IPS DF 4.7 (cell line): ENCODE measurements around the gene LPCAT3.

Experiments
- DNase-seq: peaks from one replicate; pipeline ENCODE4 v3.0.0-alpha.2; 2013; ENCODE audit warnings: low spot score; ENCODE audit errors: extremely low read depth

Gene LPCAT3

DNA sequence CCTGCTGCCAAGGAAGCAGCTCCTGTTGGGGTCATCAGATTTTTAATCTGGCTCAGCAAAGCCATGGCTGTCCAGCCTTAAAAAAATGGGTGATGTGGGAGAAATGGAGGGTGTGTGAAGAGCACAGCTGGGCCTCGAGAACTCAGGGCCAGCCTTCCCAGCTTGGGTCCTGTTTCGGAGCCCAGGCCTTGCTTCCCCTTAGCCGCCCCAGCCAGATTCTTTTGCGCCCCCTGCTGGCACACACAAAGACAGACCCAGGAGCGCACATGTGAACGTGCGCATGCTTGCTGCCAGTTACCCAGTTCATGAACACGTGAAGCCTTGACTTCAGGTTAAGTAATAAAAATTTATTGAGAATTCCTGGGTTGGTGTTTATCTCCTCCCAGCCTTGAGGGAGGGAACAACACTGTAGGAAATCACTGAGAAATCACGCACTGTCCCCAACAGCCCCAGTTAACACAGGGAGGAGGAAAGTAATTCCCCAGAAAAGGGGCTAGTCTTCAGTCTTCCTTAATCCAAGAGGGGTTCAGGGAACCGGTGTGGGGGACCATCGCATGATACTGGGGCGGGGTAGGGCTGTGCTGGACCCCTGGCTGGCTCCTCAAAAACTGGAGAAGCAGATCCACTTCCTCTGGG is 53.1 kb downstream of the LPCAT3 start:
- DNase-seq: no peak

DNA sequence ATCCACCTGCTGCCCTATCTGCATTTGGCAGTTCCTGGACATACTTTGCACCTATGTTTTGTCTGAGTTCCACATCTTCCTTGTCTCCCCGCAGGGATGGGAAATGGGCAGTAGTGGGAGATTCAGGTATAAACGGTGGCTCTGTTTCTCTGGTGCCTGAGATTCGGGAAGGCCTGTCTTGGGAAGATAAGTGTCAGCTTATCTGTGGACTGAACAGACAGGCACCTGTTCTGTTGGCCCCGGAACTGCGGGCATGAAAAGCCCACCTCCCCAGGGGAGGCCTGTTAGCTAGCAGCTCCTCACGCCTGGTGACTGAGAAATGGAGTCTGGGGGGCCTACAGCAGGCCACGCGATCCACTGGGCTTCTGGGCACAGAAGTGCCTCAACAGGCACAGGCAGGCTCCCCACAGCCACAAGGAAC is 53.7 kb downstream of the LPCAT3 start:
- no peak for DNase-seq

DNA sequence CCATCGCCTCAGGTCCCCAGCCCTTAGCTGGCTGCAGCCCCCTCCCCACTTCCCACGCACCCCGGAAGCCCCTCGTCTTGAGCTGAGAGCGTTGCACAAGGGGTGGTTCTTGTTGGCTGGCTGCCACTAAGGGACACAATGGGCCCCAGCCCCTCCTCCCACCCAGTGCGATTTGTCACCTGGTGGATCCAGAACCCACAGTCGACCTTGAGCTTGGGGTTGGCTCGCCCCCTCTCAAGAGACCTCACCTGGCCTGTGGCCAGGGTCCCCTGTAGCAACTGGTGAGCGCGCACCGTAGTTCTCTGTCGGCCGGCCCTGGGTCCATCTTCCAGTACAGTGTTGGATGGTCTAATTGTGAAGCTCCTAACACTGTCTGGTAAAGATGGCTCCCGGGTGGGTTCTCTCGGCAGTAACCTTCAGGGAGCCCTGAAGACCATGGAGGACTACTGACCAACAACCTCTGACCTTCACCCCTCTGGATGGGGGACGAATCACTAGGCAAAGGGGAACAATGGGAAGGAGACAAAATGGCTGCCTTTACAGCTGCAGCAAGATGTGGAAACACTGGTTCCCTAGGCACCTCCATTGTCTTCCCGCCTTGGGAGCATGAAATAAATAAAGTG is 54.4 kb downstream of the LPCAT3 start:
- DNase-seq: no peak

DNA sequence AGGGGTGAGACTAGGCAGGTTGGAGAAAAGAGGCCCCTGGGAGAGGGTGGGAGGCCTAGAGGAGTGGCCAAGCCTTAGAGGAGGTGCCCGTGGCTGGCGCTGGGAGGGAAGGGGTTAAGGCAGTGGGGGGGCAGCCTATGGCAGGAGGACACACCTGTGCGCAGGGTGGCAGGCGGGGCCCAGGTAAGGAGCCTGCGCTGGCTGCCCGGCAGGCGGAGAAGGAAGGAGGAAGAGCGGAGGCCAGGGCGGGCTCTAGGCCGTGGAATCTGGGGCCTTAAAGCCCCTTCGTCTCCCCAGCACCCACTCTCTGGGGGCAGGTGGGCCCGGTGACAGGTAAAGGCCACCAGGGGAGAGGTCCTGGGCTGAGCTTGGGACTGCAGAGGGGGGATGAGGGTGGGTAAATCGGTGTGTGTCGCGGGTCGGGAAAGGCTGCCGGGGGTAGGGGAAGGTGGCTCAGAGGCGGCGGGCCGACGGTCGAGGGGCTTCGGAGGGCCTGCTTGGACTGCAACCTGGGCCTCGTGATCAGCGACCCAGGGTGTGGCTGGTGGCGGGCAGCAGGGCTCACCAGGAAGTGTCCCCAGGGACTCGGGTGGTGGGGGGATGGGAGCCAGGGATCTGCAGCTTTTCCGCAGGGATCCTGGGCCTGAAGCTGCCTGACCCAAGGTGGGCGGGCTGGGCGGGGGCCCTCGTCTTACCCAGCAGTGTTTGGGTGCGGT is 55.1 kb downstream of the LPCAT3 start:
- DNase-seq: no peak

DNA sequence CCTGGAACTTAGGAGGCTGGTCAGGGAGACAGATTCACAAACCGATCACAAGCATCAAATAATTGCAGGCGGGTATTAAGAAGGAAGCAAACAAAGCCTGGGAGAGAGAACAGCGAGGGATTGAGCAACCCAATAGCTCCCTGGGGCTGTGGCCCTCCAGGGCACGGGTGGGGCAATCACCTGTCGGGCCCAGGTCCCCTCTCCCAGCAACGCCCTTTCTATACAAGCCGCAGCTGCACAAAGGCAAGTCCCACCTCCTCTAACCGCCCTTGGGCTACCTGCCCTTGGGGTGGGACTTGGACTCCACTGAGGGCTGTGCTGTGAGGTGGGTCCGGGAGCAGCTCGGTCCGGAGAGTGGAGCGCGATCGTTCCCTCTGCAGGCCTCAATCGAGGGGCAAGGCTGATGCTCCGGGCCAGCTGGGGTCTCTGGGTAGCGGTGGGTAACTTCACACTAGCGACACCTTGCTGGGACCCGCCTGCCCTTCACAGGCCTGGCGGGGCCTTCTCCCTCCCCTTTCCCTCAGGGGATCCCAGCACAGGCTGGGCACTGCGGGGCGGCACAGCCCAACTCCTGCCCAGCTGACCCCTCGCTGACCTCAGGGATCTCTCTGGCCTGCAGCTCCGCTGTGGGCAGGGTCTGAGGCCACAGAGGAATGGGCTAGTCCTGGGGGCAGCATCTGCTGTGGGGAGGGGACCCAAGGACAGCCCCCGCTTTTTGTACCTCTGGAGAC is 55.8 kb downstream of the LPCAT3 start:
- no peak for DNase-seq

DNA sequence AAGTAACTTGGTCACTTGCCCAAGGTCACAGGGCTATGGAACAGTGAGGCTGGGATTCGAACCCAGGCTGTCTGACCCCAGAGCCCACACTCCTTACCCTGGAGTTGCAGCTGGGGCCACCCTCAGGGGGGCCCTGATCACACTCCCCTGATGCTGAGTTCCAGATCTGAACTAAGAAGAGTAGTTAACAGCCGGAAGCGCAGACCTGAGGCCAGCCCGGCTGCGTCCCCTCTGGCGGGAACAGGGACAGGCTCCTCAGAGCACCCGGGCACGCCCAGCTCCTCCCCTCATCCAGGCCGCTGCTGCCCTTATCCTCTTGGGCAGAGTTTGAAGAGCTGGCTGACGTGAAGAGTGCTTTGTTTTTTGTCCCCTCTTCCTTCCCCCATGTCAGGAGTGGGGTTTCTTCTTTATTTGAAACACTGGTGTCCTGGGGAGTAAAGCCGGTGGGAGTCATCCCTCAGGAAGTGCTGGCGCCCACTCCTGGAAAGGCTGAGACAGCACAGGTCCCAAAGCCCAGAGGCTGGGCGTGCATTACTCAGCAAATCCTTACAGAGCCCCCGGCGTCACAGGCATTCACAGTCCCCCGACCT is 56.5 kb downstream of the LPCAT3 start:
- DNase-seq: peak; percentile 58

DNA sequence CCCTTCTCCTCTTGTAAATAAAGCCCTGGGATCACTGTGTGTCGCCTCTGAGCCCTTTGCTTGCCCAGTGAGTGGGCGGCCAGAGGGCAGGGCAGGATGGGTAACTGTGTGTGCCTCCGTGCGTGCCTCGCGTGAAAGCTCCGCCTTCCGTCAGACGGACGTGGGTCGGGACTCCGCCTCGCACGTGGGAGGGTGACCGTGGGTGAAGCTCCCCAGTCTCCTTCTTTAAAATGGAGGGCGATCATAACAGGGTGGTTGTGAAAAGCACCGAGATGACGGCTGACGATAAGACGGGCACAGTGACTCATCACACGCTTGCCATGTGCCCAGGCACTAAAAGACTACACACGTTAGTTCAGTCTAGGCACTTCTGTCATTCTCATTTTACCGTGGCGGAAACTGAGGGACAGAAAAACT is 57.0 kb downstream of the LPCAT3 start:
- DNase-seq: no peak

DNA sequence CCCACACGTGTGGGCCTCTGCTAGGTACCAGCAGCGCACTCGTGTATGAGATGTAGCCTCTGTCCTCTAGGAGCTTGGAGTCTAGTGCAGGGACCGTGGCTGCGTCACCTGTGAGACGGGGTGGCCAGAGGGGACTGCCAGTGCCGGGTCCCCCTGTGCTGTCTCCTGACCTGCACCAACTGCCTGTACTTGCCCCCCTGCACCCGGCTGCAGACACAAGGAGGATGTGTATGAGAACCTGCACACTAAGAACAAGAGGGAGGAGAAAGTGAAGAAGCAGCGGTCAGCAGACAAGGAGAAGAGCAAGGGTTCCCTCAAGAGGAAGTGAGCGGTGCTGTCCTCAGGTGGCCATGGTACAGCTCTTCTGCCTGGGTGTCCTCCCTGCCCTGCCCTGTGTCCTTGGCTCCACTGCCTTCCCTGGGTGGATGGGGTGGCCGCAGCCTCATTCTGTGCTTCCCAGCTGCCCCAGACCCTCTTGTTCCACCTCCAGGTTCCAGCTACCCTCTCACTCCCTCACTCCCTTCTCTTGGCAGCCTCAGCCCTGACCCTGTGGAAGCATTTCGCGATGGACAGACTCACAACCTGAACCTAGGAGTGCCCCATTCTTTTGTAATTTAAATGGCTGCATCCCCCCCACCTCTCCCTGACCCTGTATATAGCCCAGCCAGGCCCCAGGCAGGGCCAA is 57.5 kb downstream of the LPCAT3 start:
- DNase-seq: no peak

DNA sequence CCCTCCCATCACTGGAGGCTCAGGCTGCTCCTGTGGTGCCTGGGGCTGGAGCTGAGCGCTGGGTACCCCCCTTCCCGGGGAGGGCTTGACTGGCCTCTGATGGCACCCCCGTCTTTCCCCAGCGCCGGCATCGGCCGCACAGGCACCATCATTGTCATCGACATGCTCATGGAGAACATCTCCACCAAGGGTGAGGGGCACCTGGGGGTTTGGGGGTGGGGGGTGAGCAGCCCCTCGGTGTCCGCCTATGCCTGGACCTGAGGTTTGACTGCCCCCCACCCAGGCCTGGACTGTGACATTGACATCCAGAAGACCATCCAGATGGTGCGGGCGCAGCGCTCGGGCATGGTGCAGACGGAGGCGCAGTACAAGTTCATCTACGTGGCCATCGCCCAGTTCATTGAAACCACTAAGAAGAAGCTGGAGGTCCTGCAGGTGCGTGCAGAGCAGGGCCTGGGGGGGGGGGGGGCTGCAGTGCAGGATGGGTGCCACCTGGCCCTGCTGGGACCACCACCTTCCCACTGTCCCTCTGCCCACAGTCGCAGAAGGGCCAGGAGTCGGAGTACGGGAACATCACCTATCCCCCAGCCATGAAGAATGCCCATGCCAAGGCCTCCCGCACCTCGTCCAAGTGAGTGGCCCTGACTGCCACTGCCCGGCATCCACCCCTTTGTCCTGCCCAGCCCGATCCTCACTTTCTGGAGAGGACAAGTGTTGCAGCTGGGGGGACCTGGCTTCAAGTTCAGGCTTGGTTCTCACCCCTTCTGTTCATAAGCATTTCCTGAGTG is 58.3 kb downstream of the LPCAT3 start:
- no peak for DNase-seq

DNA sequence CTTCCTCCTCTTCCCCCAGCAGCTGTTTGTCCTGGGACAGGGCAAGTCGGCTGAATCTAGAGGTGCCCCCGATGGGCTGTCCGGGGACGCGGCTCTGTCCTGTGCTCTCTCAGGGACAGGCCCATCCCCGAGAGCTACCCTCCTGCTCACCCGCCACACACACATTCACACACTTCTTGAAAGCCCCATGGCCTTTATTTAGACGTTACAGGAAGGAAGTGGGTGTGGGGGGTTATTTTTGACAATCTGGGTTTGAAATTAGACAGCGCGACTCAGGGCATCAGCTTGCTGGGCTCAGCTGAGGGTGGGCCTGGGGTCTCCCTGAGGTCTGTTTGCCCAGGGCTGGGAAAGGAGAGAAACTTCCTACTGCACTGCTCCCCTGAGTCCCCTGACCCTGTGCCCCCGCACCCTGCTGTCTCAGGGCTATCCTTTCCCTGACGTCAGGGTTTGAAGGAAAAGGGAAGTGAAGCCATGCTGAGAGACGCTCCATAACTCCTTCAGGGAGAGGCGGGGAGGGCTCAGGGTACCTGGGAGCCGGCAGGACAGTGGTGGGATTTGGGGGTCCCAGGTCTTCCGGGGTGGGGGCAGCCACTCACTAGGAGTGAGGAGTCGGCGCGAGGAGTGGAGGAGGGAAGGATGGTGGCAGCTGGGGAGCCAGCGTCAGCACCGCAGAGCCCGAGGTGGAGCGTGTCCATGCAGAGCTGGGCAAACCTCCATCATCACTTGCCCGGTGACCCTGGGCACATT is 59.0 kb downstream of the LPCAT3 start:
- DNase-seq: no peak

DNA sequence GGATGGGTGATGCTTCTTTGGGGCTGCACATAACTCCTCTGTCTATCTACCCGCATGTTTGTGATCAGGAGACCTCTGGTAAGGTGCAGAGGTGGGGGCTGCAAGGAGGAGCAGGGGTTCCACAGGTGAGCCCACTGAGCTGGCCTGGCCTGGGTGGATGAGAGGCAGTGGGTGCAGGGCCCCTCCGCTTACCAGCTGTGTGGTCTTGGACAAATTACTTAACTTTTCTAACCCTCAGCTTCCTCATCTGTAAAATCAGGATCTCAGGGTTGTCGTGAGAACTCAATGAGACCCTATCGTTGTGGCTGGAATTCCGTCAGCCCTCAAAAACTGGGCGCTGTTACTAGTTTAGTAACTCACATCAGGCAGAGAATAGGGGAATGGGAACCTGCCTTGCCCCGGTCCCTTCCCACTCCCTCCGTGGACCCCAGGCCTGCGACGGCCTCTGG is 59.6 kb downstream of the LPCAT3 start:
- DNase-seq: no peak

DNA sequence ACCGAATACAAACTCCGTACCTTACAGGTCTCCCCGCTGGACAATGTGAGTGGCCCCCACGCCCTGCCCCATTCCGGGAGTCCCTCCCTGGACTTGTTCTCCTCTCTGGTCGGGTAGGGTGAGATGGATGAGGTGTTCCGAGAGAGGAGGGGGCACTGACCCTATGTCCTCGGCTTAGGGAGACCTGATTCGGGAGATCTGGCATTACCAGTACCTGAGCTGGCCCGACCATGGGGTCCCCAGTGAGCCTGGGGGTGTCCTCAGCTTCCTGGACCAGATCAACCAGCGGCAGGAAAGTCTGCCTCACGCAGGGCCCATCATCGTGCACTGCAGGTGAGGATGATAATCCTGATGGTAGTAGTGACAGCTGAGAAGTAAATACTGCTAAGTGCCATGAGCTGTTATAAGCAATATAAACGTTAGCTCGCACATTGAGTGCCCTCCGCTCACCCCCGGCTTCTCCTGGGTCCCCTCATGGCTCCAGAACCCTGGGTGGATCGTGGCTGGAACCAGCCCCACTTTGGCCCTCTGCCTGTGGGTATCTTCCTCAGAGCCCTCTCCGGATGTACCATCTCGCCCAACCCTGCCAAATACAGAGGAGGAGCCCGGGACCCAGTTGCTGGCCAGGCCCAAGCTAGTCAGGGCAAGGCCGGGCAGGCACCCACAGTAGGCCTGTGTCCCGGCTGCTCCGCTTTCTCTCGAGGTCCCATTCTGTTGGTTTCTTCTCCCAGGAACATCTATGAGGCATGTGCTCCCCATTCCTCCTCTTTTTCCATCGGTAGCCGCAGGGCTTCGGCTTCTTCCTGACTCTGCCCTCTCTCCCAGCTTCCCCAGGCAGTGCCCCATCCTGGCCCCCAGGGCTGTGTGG is 60.3 kb downstream of the LPCAT3 start:
- DNase-seq: no peak

DNA sequence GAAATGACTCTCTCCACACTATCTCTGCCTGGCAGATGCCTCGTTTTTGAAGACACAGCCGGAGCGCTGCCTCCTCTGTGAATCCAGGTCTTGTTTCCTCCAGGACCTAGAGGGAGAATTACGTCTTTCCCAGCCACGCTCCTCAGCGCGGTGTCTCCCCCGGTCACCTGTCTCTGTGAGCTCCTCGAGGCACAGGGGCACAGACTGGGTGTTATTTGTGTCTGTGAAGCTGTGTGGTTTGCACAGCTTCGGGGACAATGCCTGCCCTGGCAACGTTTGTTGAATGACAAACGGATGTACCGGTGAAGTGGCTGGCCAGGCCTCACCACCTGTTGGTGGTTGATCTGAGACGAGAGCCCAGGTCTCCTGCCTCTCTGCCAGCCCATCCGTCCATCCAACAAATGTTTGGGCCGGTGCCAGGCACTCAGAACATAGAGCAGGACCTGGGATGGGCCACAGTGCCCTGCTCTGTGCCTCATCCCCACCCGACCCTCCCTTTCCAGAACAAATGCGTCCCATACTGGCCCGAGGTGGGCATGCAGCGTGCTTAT is 61.0 kb downstream of the LPCAT3 start:
- DNase-seq: no peak

DNA sequence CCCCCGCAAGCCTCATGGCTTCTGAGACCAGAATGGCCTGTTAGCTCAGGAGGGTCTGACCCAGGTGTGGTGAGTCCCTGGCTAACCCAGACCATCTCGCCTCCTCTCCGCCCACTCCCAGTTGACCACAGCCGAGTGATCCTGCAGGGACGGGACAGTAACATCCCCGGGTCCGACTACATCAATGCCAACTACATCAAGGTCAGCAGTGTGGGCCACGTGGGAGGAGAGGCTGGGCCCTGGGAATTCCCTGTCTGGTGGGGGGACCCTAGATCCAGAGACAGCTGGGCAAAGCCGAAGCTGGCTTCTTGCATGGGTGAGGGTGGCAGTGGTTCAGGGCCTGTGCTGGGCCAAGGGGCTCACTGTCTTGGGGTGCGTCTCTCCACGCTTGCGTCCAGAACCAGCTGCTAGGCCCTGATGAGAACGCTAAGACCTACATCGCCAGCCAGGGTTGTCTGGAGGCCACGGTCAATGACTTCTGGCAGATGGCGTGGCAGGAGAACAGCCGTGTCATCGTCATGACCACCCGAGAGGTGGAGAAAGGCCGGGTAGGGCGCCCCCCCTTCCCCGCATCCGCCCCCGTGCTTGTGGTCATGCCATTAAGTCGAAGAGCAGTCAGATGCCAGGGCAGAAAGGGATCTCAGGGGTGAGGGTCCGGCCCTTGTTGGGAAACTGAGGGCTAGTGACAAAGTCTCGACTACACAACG is 62.1 kb downstream of the LPCAT3 start:
- no peak for DNase-seq

DNA sequence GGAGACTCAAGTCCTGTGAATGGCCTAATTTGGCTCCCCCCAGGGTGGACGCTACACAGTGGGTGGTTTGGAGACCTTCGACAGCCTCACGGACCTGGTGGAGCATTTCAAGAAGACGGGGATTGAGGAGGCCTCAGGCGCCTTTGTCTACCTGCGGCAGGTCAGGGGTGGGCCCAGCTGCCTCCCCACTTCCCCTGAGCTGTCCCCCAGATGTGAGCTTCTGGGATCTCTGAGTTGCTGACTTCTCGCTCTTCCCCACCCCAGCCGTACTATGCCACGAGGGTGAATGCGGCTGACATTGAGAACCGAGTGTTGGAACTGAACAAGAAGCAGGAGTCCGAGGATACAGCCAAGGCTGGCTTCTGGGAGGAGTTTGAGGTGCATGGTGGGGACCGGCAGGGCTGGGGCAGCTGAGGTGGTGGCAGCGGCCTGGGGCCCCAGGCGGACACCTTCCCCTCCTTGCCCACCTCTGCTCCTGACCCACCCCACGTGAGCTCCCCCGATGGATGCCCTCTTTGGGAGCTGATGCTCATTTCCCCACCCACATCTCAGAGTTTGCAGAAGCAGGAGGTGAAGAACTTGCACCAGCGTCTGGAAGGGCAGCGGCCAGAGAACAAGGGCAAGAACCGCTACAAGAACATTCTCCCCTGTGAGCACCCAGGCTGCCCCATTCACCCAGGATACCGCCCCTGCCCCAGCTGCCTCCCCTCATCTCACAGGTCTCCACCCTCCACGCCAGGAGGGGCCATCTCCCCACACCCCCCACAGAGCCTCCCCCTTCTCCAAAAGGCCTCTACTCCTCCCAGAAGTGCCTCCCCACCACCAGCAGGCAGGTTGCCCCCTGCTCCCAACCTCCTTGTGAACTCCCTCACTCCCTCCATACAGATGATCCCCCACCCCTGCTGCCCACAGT is 62.9 kb downstream of the LPCAT3 start:
- no peak for DNase-seq

DNA sequence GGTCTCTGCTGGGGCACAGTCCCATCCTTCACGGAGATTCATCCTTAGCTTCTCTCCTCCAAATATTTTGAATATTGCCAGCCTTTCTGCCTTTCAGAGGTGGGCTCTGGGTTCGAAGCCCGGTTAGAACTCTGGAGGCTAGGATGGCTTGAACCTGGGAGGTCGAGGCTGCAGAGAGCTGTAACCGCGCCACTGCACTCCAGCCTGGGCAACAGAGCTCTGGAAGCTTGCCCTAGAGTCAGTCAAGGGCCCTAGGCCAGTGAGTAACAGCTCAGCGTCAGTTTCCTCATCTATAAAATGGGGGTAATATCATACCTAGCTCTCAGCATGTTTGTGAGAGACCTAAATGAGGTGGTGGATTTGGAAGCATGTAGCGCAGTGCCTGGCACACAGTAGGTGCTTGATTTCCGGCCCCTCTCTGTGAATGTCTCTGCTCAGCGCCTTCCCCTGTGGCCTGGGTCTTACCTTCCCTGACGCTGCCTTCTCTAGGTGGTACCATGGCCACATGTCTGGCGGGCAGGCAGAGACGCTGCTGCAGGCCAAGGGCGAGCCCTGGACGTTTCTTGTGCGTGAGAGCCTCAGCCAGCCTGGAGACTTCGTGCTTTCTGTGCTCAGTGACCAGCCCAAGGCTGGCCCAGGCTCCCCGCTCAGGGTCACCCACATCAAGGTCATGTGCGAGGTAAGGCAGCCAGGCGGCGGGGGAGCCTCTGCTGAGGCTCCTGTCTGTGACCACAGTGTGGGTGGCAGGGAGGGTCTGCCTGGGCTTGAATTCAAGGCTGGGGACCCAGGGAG is 63.8 kb downstream of the LPCAT3 start:
- no peak for DNase-seq
